H1 (cell line): ENCODE measurements around the gene PLCB2. TPM values are rescaled to one million over a fixed set of nuclear protein-coding genes. Genes with fewer than 3 reads are reported as not detected.

Experiments used
- CTCF ChIA-PET: fragments of 300-600 bp; sonication (Branson Sonifier 250); formaldehyde crosslinking; loops from one replicate; lab custom pipeline; 2021; ENCODE audit not compliant: partially characterized antibody; lab: Charles Lee
- POLR2A ChIA-PET: fragments of 300-600 bp; sonication (Branson Sonifier 250); formaldehyde crosslinking; loops from one replicate; lab custom pipeline; 2021; ENCODE audit warnings: inconsistent platforms; ENCODE audit not compliant: partially characterized antibody; lab: Charles Lee
- DNase-seq, 2 experiments: peaks; one replicate each; pipeline versions ENCODE4 v3.0.0 to v3.0.0-alpha.2; 2010 to 2022; ENCODE audit warnings: low spot score in 2 of 2, low read depth in 1 of 2, mixed read lengths in 1 of 2
- FAIRE-seq: peaks from 2 replicates; lab custom pipeline; 2011; peaks lifted over from hg19 to GRCh38; lab: Jason Lieb, UNC
- H2AFZ ChIP-seq: 2 replicates; pipeline ENCODE4 v1.8.1; 2012; ENCODE audit warnings: low read length, inconsistent platforms
- H2AK5ac ChIP-seq: 2 replicates; pipeline ENCODE4 v1.6.1; 2013; ENCODE audit warnings: low read depth, low read length
- H2BK120ac ChIP-seq: replicated peaks from 2 replicates; pipeline ENCODE3; 2013; ENCODE audit warnings: low read depth, low read length, inconsistent platforms
- H2BK12ac ChIP-seq: 2 replicates; pipeline ENCODE4 v1.6.1; 2013; ENCODE audit warnings: low read depth, low read length
- H2BK15ac ChIP-seq: 2 replicates; pipeline ENCODE4 v1.6.1; 2013; ENCODE audit warnings: low read length
- H2BK20ac ChIP-seq: 2 replicates; pipeline ENCODE4 v1.6.1; 2013; ENCODE audit warnings: low read length
- H2BK5ac ChIP-seq: 2 replicates; pipeline ENCODE4 v1.6.1; 2013; ENCODE audit warnings: low read depth, low read length
- H3K14ac ChIP-seq: 2 replicates; pipeline ENCODE4 v1.6.1; 2013; ENCODE audit warnings: inconsistent platforms; ENCODE audit not compliant: insufficient read length
- H3K18ac ChIP-seq: 2 replicates; pipeline ENCODE4 v1.6.1; 2013; ENCODE audit warnings: low read length; ENCODE audit errors: extremely low read depth
- H3K23ac ChIP-seq: 2 replicates; pipeline ENCODE4 v1.6.1; 2013; ENCODE audit warnings: inconsistent platforms; ENCODE audit not compliant: insufficient read length
- H3K23me2 ChIP-seq: 2 replicates; pipeline ENCODE4 v1.6.1; 2013; ENCODE audit warnings: low read depth, low read length
- H3K27ac ChIP-seq: 2 replicates; pipeline ENCODE4 v1.6.1; 2011; ENCODE audit warnings: low read depth, low read length, inconsistent platforms
- H3K27me3 ChIP-seq, 4 experiments: replicated peaks in 1 of 4; 1 replicate in 1 of 4; 2 replicates in 3 of 4; pipeline versions ENCODE4 v1.6.1 to v1.8.1; 2011 to 2013; ENCODE audit warnings: low read length in 3 of 4, mild to moderate bottlenecking in 3 of 4, inconsistent platforms in 2 of 4, mixed read lengths in 2 of 4, moderate library complexity in 1 of 4; ENCODE audit not compliant: control insufficient read depth in 3 of 4, insufficient read depth in 3 of 4; ENCODE audit errors: extremely low read depth in 1 of 4
- H3K36me3 ChIP-seq, 4 experiments: 2 replicates each; pipeline versions ENCODE4 v1.6.1 to v1.8.1; 2011 to 2013; ENCODE audit warnings: mild to moderate bottlenecking in 4 of 4, low read length in 3 of 4, moderate library complexity in 2 of 4, control low read depth in 1 of 4, inconsistent platforms in 1 of 4; ENCODE audit not compliant: insufficient read depth in 4 of 4, control insufficient read depth in 2 of 4
- H3K4ac ChIP-seq: replicated peaks from 2 replicates; pipeline ENCODE3; 2013; ENCODE audit warnings: low read length, low read depth, mixed read lengths, inconsistent platforms; ENCODE audit not compliant: insufficient read length
- H3K4me1 ChIP-seq, 4 experiments: replicated peaks in 1 of 4; 1 replicate in 1 of 4; 2 replicates in 3 of 4; pipeline versions ENCODE4 v1.6.1 to v1.8.1; 2011 to 2013; ENCODE audit warnings: low read length in 3 of 4, inconsistent platforms in 2 of 4, mixed read lengths in 1 of 4; ENCODE audit not compliant: insufficient read depth in 4 of 4, control insufficient read depth in 3 of 4
- H3K4me2 ChIP-seq, 2 experiments: 2 replicates each; pipeline versions ENCODE4 v1.6.1 to v1.8.1; 2011 to 2013; ENCODE audit warnings: low read depth in 2 of 2, low read length in 2 of 2, control low read depth in 1 of 2, inconsistent platforms in 1 of 2, mild to moderate bottlenecking in 1 of 2; ENCODE audit not compliant: insufficient read depth in 1 of 2
- H3K4me3 ChIP-seq, 4 experiments: fragments of 200-600, 300-600 bp in 1 of 4; sonication (generic), shearing (Covaris generic), sonication (Bioruptor Twin) in 1 of 4; 2 replicates each; pipeline versions ENCODE4 v1.5.1 to v1.8.1; 2011 to 2016; ENCODE audit warnings: low read length in 4 of 4, low read depth in 3 of 4, control low read depth in 2 of 4, inconsistent platforms in 2 of 4, mild to moderate bottlenecking in 2 of 4, mixed read lengths in 1 of 4, moderate library complexity in 1 of 4; ENCODE audit not compliant: insufficient read depth in 2 of 4; ENCODE audit errors: extremely low read depth in 1 of 4
- H3K56ac ChIP-seq: replicated peaks from 2 replicates; pipeline ENCODE3; 2013; ENCODE audit warnings: low read depth, mild to moderate bottlenecking, mixed read lengths, low read length, inconsistent platforms; ENCODE audit not compliant: insufficient read length
- H3K79me1 ChIP-seq: 2 replicates; pipeline ENCODE4 v1.6.1; 2013; ENCODE audit warnings: low read depth, low read length, control low read depth
- H3K79me2 ChIP-seq, 2 experiments: 2 replicates each; pipeline versions ENCODE4 v1.6.1 to v1.8.1; 2012 to 2013; ENCODE audit warnings: low read length in 2 of 2, mild to moderate bottlenecking in 2 of 2, inconsistent platforms in 1 of 2; ENCODE audit not compliant: insufficient read depth in 2 of 2, control insufficient read depth in 1 of 2
- H3K9ac ChIP-seq, 4 experiments: replicated peaks in 1 of 4; 1 replicate in 1 of 4; 2 replicates in 3 of 4; pipeline versions ENCODE4 v1.6.1 to v1.8.1; 2011 to 2013; ENCODE audit warnings: low read depth in 3 of 4, low read length in 3 of 4, control low read depth in 2 of 4, mild to moderate bottlenecking in 2 of 4, moderate library complexity in 2 of 4, inconsistent platforms in 1 of 4; ENCODE audit errors: extremely low read depth in 1 of 4
- H3K9me3 ChIP-seq, 2 experiments: 2 replicates each; pipeline versions ENCODE4 v1.6.1 to v1.8.1; 2012 to 2013; ENCODE audit warnings: mild to moderate bottlenecking in 2 of 2, moderate library complexity in 2 of 2, control low read depth in 1 of 2, inconsistent platforms in 1 of 2, low read depth in 1 of 2, low read length in 1 of 2, mixed read lengths in 1 of 2; ENCODE audit not compliant: insufficient read depth in 2 of 2
- H4K20me1 ChIP-seq, 2 experiments: replicated peaks in 1 of 2; 2 replicates each; pipeline versions ENCODE3 to v1.8.1; 2011 to 2013; ENCODE audit warnings: inconsistent platforms in 2 of 2, low read length in 2 of 2, mild to moderate bottlenecking in 1 of 2; ENCODE audit not compliant: insufficient read depth in 2 of 2, control insufficient read depth in 1 of 2
- H4K5ac ChIP-seq: 2 replicates; pipeline ENCODE4 v1.6.1; 2013; ENCODE audit warnings: low read length, low read depth, mixed read lengths, inconsistent platforms; ENCODE audit not compliant: insufficient read length
- H4K8ac ChIP-seq: 2 replicates; pipeline ENCODE4 v1.8.0; 2013; ENCODE audit warnings: mild to moderate bottlenecking, moderate library complexity, low read length, inconsistent platforms; ENCODE audit not compliant: insufficient read depth; ENCODE audit errors: extremely low read depth
- H4K91ac ChIP-seq: replicated peaks from 2 replicates; pipeline ENCODE3; 2013; ENCODE audit warnings: low read length, mixed read lengths, inconsistent platforms; ENCODE audit not compliant: insufficient read length
- WGBS, 2 experiments: shearing (Covaris generic) in 1 of 2; methylation state at CpG; one replicate each; pipeline versions ENCODE4 v1.1.6 to v1.1.7; 2013 to 2015; ENCODE audit warnings: low lambda C conversion rate in 2 of 2, mixed read lengths in 2 of 2, inconsistent platforms in 1 of 2, low coverage in 1 of 2, missing lambda C conversion rate in 1 of 2; ENCODE audit not compliant: insufficient replicate concordance in 2 of 2, insufficient coverage in 1 of 2, insufficient read length in 1 of 2; ENCODE audit errors: extremely low coverage in 1 of 2, missing lambda C conversion rate in 1 of 2; 5-methylcytosine and 5-hydroxymethylcytosine counted together
- polyA plus RNA-seq, 7 experiments: library from polyadenylated mRNA; depleted of rRNA in 3 of 7; stranded (reverse) in 5 of 7; unstranded in 2 of 7; fragments of >200 nt in 5 of 7; fragments of 200-250 nt in 2 of 7; gene quantifications; 1 replicate in 5 of 7; 2 replicates in 1 of 7; 4 replicates in 1 of 7; pipeline versions ENCODE4 v1.2.1 to v1.2.3, GENCODE V29; 2011 to 2013; ENCODE audit warnings: missing spikeins in 2 of 7, mixed read lengths in 2 of 7
- total RNA-seq: library from RNA; stranded (reverse); fragmentation: NEBNext Ultra II Directional; extraction: Animal tissue kit (Norgen Biotek cat#: 25700); gene quantifications from 2 replicates; pipeline ENCODE4 v1.2.1, GENCODE V29; 2021

The PLCB2 gene
- total and polyA plus RNA-seq, 2 of the 8 experiments (the other 6 are each of a cell fraction or from before 2014, with no cell fraction given), result 7.2 to 8.4 TPM

GRCh38 chr15:40328751-40329150 lies 21.0 kb upstream of the PLCB2 start:
- WGBS, 2 experiments, result 92% methylated on average over 5 of the region's 5 CpGs; no CpG with 5 or more reads in 1 of the 2 experiments
- FAIRE-seq, result no peak
- peak overlapping the region; percentile 58 to 82; a peak in 3 of 4 replicates for H3K4me2 ChIP-seq

More at GRCh38 chr15:40328751-40329150, 21.0 kb upstream of the PLCB2 start:
- Histone ChIP-seq H3K4me3 (peak overlapping the region in 2 of 4 experiments; percentile 5 to 43; a peak in 1 of 8 replicates), H2BK5ac (peak overlapping the region; percentile 53; the same call in 1 of the 2 replicates), H2BK12ac (peak overlapping the region; percentile 71), H2AK5ac (no peak overlapping the region), H3K9ac (no peak overlapping the region), H2BK120ac (no peak overlapping the region), H3K9me3 (no peaks in the 10 kb centered on the region; a peak in 1 of 4 replicates), H4K5ac (no peak overlapping the region), H3K23me2 (peaks cover 6% of the 10 kb centered on the region), H3K23ac (no peak overlapping the region), H3K56ac (no peak overlapping the region), H4K8ac (no peak overlapping the region), H4K91ac (peak overlapping the region; percentile 72), H2AFZ (no peak overlapping the region), H3K27ac (no peak overlapping the region), H3K36me3 (peaks cover 0 to 11% (median 0%) of the 10 kb centered on the region in 4 experiments; a peak in 3 of 8 replicates), H2BK20ac (no peak overlapping the region), H4K20me1 (no peaks in the 10 kb centered on the region), H3K14ac (no peak overlapping the region), H3K4ac (peak overlapping the region; percentile 19), H3K18ac (no peak overlapping the region), H2BK15ac (peak overlapping the region; percentile 33; the same call in 1 of the 2 replicates), H3K79me2 (peaks cover 0 to 14% of the 10 kb centered on the region in 2 experiments; a peak in 3 of 4 replicates), H3K4me1 (peaks cover 20 to 36% (median 26%) of the 10 kb centered on the region in 4 experiments; a peak in 6 of 7 replicates), H3K27me3 (peaks cover 0 to 6% (median 0%) of the 10 kb centered on the region in 4 experiments; a peak in 2 of 7 replicates), H3K79me1 (no peaks in the 10 kb centered on the region; the same call in 1 of the 2 replicates)
- no peak for DNase-seq
- ChIA-PET POLR2A (interaction anchor here (0.6 to 5.6 kb wide), 6 partner anchors 9 to 88 kb away, joined by 3 to 66 read pairs (median 4); partner anchors contain the start of genes CCDC9B, KNSTRN and PLCB2), CTCF (interaction anchor here (0.5 to 21.1 kb wide), 15 partner anchors 9 to 630 kb away, joined by 3 to 295 read pairs (median 4); partner anchors contain the start of genes CCDC9B and PLCB2)
